ENCODE data around the gene RBM34.
A peak's percentile ranks its signal among the peaks of the same experiment; 100 is the strongest.
"Not testable (repeated sequence)": the region's sequence is repeated elsewhere in the genome, so short reads cannot be mapped to it uniquely, and the experiment has no call there.

The RBM34 gene

GRCh38 chr1:235112297-235113182 is 48.5 kb downstream of the RBM34 start:
- no peak for DNase-seq

- DNase-seq = no peak
Measured at GRCh38 chr1:235111107-235111506, 49.9 kb downstream of the RBM34 start.

GRCh38 chr1:235108876-235109275 is 52.2 kb downstream of the RBM34 start:
- DNase-seq = no peak

- DNase-seq = no peak
Measured at GRCh38 chr1:235108185-235108593, 52.9 kb downstream of the RBM34 start.

GRCh38 chr1:235107368-235108184 is 53.5 kb downstream of the RBM34 start:
- no peak for DNase-seq

- DNase-seq = no peak
Measured at GRCh38 chr1:235106457-235106856, 54.6 kb downstream of the RBM34 start.

- no peak for DNase-seq
Measured at GRCh38 chr1:235105051-235106043, 55.7 kb downstream of the RBM34 start.

- DNase-seq = no peak
Measured at GRCh38 chr1:235102993-235103411, 58.0 kb downstream of the RBM34 start.

GRCh38 chr1:235102259-235102582 is 58.8 kb downstream of the RBM34 start:
- no peak for DNase-seq

- DNase-seq = no peak
Measured at GRCh38 chr1:235101558-235102258, 59.3 kb downstream of the RBM34 start.

GRCh38 chr1:235100194-235100772 is 60.8 kb downstream of the RBM34 start:
- DNase-seq = no peak

- no peak for DNase-seq
Measured at GRCh38 chr1:235098991-235099390, 62.1 kb downstream of the RBM34 start.

- DNase-seq = no peak
Measured at GRCh38 chr1:235098547-235098946, 62.5 kb downstream of the RBM34 start.

- not testable (repeated sequence) for DNase-seq
Measured at GRCh38 chr1:235097501-235097900, 63.5 kb downstream of the RBM34 start.

GRCh38 chr1:235095938-235096562 is 65.0 kb downstream of the RBM34 start:
- no peak for DNase-seq

GRCh38 chr1:235093696-235094592 is 67.1 kb downstream of the RBM34 start:
- DNase-seq = peak; percentile 49 to 83 (median 72)

GRCh38 chr1:235093013-235093695 is 67.9 kb downstream of the RBM34 start:
- DNase-seq = no peak

- DNase-seq = not testable (repeated sequence)
Measured at GRCh38 chr1:235092415-235092814, 68.6 kb downstream of the RBM34 start.

GRCh38 chr1:235092045-235092406 is 69.0 kb downstream of the RBM34 start:
- DNase-seq = not testable (repeated sequence)
